ENCODE results near the gene FAM20C.
"Not testable (repeated sequence)": the region's sequence is repeated elsewhere in the genome, so short reads cannot be mapped to it uniquely, and the experiment has no call there.

FAM20C gene

DNA sequence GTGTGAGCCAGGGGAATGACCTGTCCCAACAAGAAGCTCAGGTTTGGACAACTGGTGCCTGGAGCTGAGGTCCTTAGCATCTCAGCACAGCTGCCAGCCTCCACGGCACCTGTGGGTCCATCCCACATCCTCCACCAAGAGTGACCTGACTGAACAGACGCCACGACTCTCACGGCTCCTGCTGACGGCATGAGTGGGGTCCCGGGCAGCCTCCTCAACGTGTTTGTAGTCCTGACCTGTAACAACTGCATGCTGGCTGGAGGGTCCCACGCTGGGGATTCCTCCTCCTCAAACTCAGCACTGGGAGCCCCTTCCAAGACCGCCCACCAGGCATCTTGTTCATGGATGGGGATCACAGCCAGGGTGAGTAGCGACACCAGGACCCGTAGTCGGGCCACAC, 36.2 kb downstream of the FAM20C start:
- no peak for DNase-seq (ENCODE audit: low spot score)

DNA sequence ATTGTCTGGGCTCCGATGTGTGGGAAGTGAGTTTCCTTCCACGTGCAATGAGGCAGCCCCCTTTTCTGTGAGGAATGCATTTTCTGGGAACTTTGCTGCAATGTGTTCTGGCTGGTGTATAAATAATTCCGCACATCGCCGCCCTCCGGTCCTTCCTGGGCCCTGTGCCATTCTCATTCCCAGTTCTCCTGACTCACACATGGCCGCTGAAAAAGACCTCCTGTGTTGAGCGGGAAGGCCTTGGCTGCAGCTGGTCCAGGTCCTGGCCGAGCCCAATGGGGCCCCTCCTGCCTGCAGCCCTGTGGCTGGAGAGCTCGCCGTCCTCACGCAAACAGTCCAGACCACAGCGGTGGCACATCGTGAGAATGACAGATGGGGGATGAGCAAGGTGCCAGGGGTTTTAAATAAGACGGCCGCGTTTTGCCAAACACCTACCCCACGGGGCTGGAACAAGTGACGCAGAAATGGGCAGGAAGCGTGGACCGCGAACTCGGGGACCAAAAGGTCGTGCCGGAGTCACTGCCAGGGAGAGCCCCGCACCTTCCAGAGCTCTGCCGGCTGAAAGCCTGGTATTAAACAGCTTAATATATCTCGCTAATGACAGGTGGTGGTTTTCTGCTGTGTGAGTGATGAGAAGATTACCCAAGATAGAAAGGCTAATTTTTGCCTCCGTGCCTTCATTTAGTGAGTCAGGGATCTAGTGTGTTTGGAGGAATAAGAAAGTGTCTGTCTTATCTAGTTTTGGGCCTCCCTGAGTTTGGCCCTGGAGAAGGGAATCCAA, 37.0 kb downstream of the FAM20C start:
- DNase-seq (ENCODE audit: low spot score): no peak

DNA sequence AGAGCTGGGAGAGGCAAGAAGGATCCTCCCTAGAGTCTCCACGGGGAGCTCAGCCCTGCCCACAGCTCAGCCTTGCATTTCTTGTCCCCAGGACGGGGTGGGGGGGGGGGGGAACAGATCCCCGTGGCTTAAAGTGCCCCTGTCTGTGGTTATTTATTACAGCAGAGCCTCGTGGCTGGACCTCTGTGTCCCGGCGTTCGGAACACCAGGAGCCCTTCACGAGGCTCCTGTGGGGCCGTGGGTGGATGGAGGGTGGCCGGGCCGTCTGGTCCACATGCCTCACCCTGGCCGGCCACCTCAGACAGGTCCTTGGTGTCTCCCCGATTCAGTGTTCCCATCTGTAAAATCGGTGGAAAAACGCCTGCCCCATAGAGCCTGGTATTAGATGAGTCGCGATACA, 37.9 kb downstream of the FAM20C start:
- no peak for DNase-seq (ENCODE audit: low spot score)

DNA sequence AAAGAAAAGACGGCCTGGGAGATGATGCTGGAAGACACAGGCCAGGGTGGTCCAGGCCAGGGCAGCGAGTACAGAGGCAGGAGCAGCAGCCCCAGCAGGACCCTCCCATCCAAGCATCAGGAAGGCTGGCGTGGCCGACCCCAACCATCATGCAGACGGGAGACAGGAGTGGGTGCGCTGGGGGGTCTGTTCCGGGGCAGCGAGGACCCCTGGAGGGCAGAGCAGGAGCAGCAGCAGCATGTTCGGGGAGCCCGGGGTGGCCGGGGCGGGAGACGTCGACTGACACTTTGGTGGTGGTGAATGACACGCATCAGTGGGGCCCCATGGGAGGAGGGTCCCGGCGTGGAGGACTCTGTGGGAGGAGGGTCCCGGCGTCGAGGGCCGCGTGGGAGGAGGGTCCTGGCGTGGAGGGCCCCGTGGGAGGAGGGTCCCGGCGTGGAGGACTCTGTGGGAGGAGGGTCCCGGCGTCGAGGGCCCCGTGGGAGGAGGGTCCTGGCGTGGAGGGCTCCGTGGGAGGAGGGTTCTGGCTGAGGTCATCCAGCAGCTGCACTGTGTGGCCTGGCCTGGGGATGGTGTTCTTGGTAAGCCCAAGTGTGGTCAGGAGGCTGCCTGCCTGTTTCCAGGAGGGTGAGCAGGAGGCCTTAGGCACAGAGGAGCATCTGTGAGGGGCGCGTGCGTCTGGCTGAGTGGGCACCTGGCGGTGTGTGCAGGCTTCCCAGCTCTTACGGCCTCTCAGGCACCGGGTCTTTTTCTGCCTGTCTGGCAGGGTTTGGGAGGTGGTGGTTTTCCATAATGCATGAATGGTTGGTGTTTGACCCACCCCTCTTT, 38.9 kb downstream of the FAM20C start:
- peak; percentile 70 for DNase-seq (ENCODE audit: low spot score)

DNA sequence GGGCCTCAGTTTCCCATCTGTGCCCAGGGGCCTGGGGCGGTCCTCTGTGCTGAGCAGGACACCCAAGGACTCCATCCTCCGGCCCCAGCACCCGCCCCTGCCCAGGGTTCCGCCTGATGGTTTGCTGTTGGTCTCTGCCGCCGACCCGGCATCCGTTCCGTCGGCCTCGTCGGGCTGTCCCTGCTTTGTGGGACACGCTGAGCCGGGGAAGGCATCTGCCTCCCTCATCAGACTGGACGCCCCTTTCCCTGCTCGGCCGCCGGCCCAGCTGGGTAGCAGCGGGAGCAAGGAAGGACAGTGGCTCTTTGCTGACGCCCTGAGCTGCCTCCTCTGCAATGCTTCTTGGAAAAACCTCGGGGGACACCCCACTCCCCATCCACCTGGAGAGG, 39.5 kb downstream of the FAM20C start:
- DNase-seq (ENCODE audit: low spot score): no peak

DNA sequence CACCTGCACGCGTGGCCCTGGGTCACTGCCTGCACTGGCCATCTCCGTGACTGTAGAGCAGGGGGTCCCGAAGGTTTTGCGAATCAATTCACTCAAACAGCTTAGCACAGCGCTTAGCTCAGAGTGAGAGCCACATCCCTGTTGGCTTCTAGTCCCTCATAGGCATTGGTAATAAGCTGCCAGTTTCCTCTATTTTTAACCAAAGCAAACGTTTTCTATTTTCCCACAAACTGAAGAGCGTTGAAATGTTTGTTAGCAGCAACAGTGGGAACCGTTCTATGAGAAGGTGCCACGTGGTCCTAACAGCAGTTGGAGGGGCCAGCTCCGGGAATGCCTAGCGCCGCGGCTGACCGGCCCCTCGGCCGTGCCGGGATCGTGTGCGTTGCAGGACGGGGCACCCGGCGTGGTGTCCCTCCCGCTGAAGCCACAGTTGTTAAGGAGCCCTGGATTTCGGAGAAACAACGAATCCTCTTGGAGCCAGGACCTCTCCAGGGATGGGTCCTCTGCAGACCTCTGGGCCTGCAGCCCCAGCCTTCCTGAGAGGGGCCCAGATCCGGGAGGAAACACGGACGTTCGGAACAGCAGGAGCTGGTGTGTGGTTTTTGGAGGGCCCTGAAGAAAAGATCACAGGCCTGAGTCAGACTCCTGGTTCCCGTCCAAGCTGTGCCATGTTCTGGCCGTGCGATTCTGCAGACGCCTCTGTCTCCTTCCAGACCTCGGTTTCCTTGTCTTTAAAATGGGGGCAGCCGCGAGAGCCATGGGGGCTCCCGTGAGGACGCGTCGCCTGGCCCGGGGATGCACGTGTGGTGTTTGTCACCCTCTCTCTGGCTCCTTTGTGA, 40.3 kb downstream of the FAM20C start:
- DNase-seq (ENCODE audit: low spot score): no peak

DNA sequence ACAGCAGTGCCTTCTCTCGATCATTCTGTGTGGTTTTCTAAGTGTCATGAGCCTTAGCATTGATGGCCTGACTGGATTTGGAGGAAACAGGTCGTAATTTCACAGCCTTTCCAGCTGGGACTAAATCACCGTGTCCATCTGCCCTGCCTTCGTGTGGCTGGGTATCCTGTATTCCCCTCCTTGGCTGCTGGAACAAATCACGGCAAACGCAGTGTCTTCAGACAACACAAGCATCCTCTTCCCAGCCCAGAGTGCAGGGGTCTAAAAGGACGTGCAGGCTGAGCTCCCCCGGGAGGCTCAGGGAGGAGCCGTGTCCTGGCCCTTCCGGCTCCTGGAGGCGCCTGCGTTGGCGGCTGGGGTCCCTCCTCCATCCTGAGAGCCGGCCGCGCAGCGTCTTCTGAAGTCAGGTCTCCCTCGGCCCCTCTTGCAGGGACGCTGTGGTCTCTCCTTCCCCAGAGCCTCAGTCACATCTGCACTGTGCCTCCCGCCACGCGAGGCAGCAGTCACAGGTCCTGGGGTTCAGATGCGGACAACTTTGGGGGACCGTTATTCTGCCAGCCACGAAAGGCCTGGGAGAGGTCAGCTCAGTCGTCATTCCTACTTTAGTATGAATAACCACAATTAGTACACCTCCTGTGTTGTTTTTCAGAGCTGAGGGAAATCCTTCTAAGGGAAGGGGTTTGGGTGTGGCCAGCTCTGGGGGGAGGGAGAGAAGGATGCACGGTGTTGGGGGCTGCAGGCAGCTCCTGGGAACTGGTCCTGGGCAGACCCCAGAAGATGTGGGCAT, 41.1 kb downstream of the FAM20C start:
- DNase-seq (ENCODE audit: low spot score): no peak

DNA sequence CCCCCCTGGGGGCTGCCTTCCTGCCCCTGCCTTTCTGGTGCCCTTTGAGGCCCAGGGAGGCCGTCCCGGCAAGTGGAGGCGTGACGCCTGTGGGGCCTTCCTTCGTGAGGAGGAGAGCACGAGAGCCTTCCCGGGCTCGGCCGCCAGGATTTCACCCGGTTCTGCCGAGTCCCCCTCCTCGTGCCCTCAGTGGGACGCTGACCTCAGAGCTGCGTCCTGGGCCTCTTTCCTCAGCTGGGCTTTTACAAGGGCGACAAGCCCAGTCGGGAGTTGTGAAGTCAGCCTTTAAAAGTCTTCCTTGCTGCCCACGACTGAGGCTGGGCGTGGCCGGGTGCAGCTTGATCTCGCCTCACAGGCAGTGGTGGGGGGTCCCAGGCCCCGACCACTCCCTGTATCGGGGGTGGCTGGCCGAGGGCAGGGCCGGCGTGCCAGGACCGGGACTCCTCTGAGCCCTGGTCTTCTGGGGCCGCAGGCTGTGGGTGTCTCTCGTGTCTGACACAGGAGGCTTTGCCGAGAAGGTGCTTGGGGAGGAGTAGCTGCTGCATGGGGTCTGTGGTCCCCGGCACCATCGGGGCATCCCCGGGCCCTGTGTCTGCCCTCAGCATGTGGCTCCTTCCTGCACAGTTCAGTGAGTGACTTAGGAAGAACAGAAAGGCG, 41.8 kb downstream of the FAM20C start:
- no peak for DNase-seq (ENCODE audit: low spot score)

DNA sequence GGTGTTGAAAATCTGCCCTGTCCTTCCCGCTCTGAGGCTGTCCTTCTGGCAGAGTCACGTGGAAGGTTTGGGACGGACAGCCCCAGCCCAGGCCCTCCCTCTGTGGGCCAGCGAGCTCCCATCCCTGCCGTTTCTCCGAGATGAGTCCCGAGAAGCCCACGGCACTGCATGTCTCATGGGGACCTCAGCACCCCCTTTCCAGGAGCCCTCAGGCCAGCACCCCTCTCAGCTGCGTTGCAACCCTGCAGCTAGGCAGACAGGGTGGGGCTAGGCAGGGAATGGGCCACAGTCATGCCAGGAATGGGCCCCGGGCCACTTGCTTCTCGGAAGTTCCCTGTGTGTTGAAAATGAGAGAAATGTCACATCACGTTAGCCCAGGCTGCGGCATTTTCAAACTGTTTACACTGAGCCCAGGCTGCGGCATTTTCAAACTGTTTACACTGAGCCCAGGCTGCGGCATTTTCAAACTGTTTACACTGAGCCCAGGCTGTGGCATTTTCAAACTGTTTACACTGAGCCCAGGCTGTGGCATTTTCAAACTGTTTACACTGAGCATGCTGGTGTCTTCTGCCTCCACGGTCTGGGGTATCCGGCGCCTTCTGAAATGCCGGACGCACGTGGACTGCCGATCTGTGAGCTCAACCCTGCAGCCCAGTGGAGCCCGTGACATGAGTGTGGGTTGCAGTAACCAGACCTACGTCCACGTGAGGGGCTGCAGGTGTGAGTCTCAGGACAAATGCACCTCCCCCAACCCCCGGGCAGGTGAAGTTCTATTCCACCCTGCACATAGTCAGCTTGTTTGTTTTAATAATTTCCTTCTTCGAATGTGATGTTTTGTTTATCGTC, 42.6 kb downstream of the FAM20C start:
- DNase-seq (ENCODE audit: low spot score): no peak

DNA sequence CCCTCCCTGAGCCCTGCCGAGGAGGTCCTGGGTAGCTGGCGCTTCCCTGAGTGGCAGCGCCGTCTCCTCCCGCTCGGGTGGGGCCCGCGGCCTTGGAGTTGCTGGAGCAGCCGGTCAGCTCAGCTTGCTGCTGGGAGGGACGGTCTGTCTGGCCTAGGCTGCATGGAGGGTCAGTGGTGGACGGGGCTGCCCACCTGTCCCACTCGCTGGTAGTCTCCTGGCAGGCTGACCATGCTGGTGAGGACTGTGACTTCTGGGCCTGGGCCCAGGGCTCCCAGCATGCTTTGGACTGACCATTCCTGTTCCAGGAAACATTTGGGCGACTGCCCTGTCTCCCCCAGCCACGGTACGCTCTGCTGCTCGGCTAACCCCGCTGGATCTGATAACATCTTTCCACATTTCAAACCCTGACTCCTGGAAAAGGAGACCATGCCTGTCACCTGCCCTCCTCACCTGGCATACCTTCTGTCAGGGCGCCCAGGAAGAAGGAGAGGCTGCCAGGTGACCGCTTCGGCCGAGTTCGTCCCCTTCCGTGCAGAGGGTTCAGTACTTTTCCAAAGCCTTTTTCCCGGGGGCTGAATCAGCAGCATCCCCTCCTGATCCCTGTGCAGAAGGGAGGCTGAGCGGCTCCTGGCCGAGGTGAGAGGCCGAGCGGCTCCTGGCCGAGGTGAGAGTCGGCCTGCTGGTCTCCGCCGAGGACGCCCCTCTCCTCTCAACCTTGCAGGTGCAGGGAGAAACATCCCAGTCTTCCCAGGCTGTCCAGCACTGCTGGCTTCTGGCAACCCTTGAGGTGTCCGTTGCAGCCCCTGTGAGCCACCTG, 43.4 kb downstream of the FAM20C start:
- DNase-seq (ENCODE audit: low spot score): no peak

DNA sequence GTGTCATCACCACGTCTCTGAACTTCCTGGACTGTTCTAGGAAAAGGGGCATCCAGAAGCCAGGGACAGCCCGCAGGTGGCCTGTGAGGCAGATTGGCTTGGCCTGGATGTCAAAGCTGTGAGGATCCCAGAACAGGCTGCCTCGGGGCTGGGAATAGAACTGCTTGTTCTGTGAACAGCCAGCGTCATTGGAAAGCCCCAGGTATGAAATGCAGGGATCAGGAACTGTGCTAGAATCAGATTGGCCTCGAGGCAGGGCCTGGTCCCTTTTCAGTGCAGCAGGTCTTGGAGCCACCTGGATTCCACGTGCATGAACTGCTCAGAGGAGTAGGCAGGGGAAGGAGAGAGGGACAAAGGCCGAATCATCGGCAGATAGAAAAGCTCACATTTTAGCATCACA, 44.6 kb downstream of the FAM20C start:
- DNase-seq (ENCODE audit: low spot score): no peak

DNA sequence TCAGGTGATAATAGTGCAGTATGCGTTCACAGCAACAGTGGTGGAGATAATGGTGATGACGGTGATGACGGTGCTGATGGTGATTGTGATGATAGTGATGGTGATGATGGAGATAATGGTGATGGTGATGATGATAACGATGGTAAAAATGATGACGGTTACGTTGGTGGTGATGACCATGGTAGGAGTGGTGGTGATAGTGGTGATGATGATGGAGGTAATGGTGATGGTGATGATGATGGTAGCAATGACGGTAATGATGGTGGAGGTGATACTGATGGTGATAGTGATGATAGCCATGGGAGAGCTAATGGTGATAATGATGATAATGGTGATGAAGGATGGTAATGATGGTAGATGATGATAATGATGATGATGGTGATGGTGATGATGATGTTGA, 45.0 kb downstream of the FAM20C start:
- DNase-seq (ENCODE audit: low spot score): no peak

DNA sequence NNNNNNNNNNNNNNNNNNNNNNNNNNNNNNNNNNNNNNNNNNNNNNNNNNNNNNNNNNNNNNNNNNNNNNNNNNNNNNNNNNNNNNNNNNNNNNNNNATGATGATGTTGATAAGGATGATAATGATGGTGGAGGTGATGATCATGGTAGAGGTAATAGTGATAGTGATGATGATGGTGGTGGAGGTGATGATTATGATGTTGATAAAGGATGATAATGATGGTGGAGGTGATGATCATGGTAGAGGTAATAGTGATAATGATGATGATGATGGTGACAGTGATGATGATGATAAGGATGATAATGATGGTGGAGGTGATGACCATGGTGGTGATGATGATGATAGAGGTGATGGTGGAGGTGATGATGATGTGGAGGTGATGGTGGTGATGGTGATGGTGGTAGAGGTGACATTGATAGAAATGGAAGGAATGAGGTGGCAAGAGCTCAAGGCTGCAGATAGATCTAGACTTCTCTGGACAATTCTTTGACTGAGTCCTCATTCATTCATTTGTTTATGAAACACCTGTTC, 47.8 kb downstream of the FAM20C start:
- no peak for DNase-seq (ENCODE audit: low spot score)

DNA sequence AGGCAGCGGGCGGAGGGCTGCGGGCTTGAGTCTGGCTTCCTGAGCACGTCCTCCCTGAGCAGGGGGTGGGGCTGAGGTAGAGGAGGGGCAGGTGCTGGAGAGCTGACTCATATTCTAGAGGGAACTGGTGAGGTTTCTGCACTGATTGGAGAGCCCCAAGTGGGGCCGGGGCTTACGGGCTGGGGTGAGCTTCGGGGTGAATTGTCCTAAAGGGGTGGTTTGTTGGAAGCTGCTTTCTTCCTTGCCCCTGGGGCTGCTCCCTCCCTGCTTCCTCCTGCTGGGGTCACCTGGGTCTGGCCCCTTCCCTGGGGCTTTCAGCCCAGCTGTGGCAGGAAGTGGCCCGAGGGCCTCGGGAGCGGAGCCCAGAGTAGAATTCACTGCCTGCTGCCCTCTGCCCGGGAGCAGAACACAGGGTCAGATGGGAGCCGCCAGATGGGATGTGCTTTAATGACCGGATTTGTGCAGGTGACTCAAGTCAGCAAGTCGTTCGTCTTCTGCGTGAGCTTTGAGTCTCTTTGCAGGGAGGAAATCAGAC, 48.6 kb downstream of the FAM20C start:
- no peak for DNase-seq (ENCODE audit: low spot score)

DNA sequence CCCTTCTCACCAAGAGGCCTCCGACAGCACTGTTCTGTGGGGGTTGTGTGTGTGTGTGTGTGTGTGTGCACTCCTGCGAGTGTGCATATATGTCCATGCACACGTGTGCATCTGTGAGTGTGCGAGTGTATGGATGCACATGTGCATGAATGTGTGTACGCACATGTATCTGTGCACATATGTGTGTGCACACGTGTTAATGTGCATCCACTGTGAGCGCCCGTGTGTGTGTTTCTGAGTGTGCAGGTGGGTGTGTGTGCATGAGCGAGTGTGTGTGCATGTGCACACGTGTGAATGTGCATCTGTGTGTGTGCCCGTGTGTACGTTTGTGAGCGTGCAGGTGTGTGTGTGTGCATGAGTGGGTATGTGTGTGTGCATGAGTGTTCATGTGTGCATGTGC, 49.1 kb downstream of the FAM20C start:
- no peak for DNase-seq (ENCODE audit: low spot score)

DNA sequence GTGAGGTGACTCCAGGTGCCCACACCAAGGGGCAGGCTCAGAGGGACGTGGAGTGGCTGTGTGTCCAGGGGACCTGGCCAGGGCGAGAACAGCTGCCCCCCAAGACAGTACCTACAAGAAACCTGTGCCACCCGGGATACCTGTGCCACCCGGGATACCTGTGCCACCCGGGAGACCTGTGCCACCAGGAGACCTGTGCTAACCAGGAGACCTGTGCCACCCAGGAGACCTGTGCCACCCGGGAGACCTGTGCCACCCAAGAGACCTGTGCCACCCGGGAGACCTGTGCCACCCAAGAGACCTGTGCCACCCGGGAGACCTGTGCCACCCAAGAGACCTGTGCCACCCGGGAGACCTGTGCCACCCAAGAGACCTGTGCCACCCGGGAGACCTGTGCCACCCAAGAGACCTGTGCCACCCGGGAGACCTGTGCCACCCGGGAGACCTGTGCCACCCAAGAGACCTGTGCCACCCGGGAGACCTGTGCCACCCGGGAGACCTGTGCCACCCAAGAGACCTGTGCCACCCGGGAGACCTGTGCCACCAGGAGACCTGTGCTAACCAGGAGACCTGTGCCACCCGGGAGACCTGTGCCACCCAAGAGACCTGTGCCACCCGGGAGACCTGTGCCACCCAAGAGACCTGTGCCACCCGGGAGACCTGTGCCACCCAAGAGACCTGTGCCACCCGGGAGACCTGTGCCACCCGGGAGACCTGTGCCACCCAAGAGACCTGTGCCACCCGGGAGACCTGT, 50.6 kb downstream of the FAM20C start:
- DNase-seq (ENCODE audit: low spot score): not testable (repeated sequence)

DNA sequence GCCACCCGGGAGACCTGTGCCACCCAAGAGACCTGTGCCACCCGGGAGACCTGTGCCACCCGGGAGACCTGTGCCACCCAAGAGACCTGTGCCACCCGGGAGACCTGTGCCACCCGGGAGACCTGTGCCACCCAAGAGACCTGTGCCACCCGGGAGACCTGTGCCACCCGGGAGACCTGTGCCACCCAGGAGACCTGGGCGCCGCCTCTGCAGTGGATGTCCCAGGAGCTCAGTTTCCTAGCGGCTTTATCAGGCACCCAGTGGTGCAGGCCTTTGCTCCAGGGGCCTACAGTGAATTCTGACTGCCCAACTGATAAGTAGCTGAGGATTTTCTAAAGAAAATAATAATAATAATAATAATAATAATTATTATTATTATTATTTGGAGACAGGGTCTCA, 51.2 kb downstream of the FAM20C start:
- DNase-seq (ENCODE audit: low spot score): not testable (repeated sequence)

DNA sequence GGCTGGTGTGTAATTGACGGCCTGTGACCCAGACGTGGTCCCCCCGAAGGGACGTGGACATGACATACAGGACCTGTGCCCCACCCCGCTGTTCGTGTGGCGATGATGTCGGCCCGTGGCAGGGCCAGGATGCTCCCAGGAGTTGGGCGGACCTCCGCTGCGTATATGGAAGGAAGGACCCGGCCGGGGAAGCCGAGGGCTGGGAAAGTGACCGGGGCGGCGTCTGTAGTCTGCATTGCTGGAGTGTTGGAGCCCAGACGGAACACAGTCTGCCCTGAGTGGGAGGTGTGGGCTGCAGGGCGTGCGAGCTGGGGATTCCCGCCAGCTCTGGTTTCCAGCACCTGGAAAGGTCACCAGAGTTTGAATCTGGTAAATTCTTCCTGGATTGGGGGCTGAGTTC, 52.6 kb downstream of the FAM20C start:
- DNase-seq (ENCODE audit: low spot score): no peak
